Measurements from ENCODE around the gene TMEM60.
"Not testable (repeated sequence)": the region's sequence is repeated elsewhere in the genome, so short reads cannot be mapped to it uniquely, and the experiment has no call there.

DNA sequence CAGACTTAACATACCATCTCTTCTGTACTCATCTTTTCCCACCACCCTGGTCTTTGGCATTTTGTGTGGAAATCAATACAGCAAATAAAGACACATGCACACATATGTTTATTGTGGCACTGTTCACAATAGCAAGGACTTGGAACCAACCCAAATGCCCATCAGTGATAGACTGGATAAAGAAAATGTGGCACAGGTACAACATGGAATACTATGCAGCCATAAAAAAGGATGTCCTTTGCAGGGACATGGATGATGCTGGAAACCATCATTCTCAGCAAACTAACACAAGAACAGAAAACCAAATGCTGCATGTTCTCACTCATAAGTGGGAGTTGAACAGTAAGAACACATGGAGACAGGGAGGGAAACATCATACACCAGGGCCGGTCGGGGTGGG is 38.2 kb upstream of the TMEM60 start:
- TF ChIP-seq, protein P1, sequence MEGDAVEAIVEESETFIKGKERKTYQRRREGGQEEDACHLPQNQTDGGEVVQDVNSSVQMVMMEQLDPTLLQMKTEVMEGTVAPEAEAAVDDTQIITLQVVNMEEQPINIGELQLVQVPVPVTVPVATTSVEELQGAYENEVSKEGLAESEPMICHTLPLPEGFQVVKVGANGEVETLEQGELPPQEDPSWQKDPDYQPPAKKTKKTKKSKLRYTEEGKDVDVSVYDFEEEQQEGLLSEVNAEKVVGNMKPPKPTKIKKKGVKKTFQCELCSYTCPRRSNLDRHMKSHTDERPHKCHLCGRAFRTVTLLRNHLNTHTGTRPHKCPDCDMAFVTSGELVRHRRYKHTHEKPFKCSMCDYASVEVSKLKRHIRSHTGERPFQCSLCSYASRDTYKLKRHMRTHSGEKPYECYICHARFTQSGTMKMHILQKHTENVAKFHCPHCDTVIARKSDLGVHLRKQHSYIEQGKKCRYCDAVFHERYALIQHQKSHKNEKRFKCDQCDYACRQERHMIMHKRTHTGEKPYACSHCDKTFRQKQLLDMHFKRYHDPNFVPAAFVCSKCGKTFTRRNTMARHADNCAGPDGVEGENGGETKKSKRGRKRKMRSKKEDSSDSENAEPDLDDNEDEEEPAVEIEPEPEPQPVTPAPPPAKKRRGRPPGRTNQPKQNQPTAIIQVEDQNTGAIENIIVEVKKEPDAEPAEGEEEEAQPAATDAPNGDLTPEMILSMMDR (IDR thresholded peaks at IDR 0.05): not testable (repeated sequence)
- not testable (repeated sequence) for TF ChIP-seq POLR2A, EP300 (IDR thresholded peaks at IDR 0.05)

All from sigmoid colon (tissue), 4 donors.